ENCODE results near the gene NODAL. TPM values are rescaled to one million over a fixed set of nuclear protein-coding genes. Genes with fewer than 3 reads are reported as not detected.
A peak's percentile ranks its signal among the peaks of the same experiment; 100 is the strongest.

NODAL gene
- polyA plus RNA-seq, 4 donors = 0.04 to 0.16 TPM; not detected in 2

DNA sequence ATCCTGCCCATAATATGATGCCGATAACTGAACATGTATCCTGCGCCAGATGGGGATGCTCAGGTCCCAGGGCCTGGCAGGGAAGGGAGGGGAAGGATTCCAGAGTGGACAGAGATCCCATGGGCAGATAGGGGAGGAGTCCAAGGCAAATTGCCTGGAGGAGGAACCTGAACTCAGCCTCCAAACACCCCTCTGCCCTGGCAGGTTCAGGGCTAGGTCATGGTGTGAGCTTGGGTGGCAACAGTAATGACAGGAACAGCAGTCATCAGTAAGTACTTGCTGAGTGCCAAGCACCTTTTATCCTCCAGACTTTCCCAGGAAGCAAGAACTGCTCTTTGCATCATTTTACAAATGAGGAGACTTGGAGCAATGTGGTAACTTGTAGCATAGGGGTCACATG, 33.3 kb upstream of the NODAL start:
- WGBS, 3 donors = 92 to 95% (median 93%) methylated on average over 2 of the region's 2 CpGs
- FAIRE-seq = no peak
- no peak overlapping the region for H3K27ac ChIP-seq (ENCODE audit: low read depth in 1 of 3, low read length in 2 of 3)

DNA sequence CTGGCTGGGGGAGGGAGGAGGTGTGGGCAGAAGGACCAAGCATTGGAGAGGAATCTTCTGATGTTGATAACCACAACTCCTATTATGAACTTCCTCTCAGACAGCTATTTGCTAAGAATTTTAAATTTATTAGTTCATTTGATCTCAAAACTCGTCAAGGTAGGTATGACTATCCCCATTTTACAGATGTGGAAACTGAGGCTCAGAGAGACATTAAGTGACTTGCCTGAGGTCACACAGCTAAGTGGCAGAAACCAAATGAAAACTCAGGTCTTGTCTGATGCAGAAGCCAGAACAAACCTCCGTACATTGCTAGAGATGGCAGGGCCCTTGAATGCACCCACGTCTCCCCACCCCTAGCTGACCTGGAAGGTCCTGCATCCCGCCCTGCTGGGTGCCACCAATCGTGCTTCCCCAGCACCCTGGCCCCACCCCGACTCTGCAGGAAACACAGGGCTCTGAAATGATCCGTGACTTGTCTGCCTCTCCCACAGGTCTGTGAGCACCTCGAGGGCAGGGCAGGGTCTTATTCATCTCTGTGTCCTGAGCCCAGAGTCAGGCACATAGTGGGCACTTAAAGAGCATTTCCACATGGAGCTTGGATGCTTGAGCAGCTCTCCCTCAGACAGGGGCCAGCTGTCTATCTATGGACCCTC, 31.4 kb upstream of the NODAL start:
- no peaks in the 10 kb centered on the region for H3K36me3 ChIP-seq (ENCODE audit: control insufficient read depth in 3 of 3, insufficient read depth in 2 of 3, low read depth in 1 of 3, low read length in 3 of 3)
- DNase-seq (no peak), FAIRE-seq (no peak)
- H3K27ac ChIP-seq (ENCODE audit: low read depth in 1 of 3, low read length in 2 of 3) = no peak overlapping the region
- WGBS, 3 donors = 39 to 76% (median 46%) methylated on average over 8 of the region's 8 CpGs
- no peaks in the 10 kb centered on the region for H3K9me3 ChIP-seq (ENCODE audit: control insufficient read depth in 2 of 2, insufficient read depth in 1 of 2, low read depth in 1 of 2, low read length in 1 of 2)
- H3K4me3 ChIP-seq (ENCODE audit: low read depth in 1 of 3, low read length in 3 of 3) = no peak overlapping the region
- peaks cover 0 to 32% (median 0%) of the 10 kb centered on the region in 3 donors for H3K27me3 ChIP-seq (ENCODE audit: control insufficient read depth in 3 of 3, insufficient read depth in 3 of 3, low read length in 3 of 3)
- no peaks in the 10 kb centered on the region for H3K4me1 ChIP-seq (ENCODE audit: control insufficient read depth in 3 of 3, insufficient read depth in 2 of 3, low read depth in 1 of 3, low read length in 2 of 3)

More for the DNA sequence above, 33.3 kb upstream of the NODAL start:
- Histone ChIP-seq H3K27me3 (ENCODE audit: control insufficient read depth in 3 of 3, insufficient read depth in 3 of 3, low read length in 3 of 3) (peaks cover 0 to 32% (median 6%) of the 10 kb centered on the region in 3 donors), H3K36me3 (ENCODE audit: control insufficient read depth in 3 of 3, insufficient read depth in 2 of 3, low read depth in 1 of 3, low read length in 3 of 3) (no peaks in the 10 kb centered on the region), H3K4me3 (ENCODE audit: low read depth in 1 of 3, low read length in 3 of 3) (no peak overlapping the region), H3K4me1 (ENCODE audit: control insufficient read depth in 3 of 3, insufficient read depth in 2 of 3, low read depth in 1 of 3, low read length in 2 of 3) (peaks cover 0 to 9% (median 0%) of the 10 kb centered on the region in 3 donors), H3K9me3 (ENCODE audit: control insufficient read depth in 2 of 2, insufficient read depth in 1 of 2, low read depth in 1 of 2, low read length in 1 of 2) (no peaks in the 10 kb centered on the region)
- DNase-seq = no peak

DNA sequence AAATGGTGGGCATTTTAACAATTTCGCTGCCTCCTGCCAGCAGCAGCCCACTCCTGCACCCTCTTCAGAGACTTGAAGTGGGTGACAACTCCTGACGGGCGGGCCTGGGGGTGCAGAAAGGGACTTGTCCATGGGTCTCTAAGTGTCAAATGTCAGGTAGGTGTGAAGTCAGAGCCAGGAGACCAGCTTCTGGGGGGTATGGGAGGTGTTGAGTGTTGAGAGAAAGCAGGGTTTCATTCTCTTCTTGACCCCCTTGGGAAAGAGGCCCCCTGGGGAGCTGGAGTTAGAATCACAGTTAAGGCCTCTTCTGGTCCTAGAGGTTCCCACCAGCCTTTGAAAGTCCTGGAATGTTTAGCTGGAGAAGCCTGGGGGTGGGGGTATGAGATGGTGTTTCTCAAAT, 25.5 kb upstream of the NODAL start:
- peaks cover 0 to 17% (median 0%) of the 10 kb centered on the region in 3 donors for H3K27me3 ChIP-seq (ENCODE audit: control insufficient read depth in 3 of 3, insufficient read depth in 3 of 3, low read length in 3 of 3)
- no peak for DNase-seq
- H3K36me3 ChIP-seq (ENCODE audit: control insufficient read depth in 3 of 3, insufficient read depth in 2 of 3, low read depth in 1 of 3, low read length in 3 of 3) = no peaks in the 10 kb centered on the region
- H3K9me3 ChIP-seq (ENCODE audit: control insufficient read depth in 2 of 2, insufficient read depth in 1 of 2, low read depth in 1 of 2, low read length in 1 of 2) = no peaks in the 10 kb centered on the region
- H3K4me1 ChIP-seq (ENCODE audit: control insufficient read depth in 3 of 3, insufficient read depth in 2 of 3, low read depth in 1 of 3, low read length in 2 of 3) = no peaks in the 10 kb centered on the region
- no peak overlapping the region for H3K4me3 ChIP-seq (ENCODE audit: low read depth in 1 of 3, low read length in 3 of 3)
- FAIRE-seq = no peak
- WGBS, 3 donors = 76 to 94% (median 81%) methylated on average over 3 of the region's 3 CpGs
- no peak overlapping the region for H3K27ac ChIP-seq (ENCODE audit: low read depth in 1 of 3, low read length in 2 of 3)

DNA sequence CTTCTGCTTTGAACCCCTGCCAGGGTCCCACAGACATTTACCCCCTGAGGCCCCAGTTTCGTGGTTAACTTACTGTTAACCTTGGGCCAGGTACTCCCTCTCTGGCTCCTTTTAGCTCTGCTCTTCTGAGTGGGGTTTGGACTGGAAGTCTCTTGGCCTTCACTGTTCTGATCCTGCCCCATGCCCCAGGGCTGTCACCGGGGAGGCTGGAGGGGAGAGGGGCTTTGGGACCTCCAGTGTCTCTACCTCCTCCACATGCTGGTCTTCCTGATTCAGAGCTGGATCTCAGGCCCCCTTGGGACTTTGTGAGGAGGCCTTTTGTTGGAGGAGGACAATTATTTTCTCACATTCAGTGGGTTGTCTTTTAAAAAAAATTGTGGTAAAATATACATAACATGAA, 24.4 kb upstream of the NODAL start:
- DNase-seq (no peak), FAIRE-seq (no peak)
- 44 to 74% (median 73%) methylated on average over 2 of the region's 2 CpGs for WGBS, 3 donors
- no peak overlapping the region for H3K27ac ChIP-seq (ENCODE audit: low read depth in 1 of 3, low read length in 2 of 3)
- no peaks in the 10 kb centered on the region for H3K4me1 ChIP-seq (ENCODE audit: control insufficient read depth in 3 of 3, insufficient read depth in 2 of 3, low read depth in 1 of 3, low read length in 2 of 3)
- H3K36me3 ChIP-seq (ENCODE audit: control insufficient read depth in 3 of 3, insufficient read depth in 2 of 3, low read depth in 1 of 3, low read length in 3 of 3) = no peaks in the 10 kb centered on the region
- H3K4me3 ChIP-seq (ENCODE audit: low read depth in 1 of 3, low read length in 3 of 3) = no peak overlapping the region
- peaks cover 0 to 17% (median 0%) of the 10 kb centered on the region in 3 donors for H3K27me3 ChIP-seq (ENCODE audit: control insufficient read depth in 3 of 3, insufficient read depth in 3 of 3, low read length in 3 of 3)
- H3K9me3 ChIP-seq (ENCODE audit: control insufficient read depth in 2 of 2, insufficient read depth in 1 of 2, low read depth in 1 of 2, low read length in 1 of 2) = no peaks in the 10 kb centered on the region

DNA sequence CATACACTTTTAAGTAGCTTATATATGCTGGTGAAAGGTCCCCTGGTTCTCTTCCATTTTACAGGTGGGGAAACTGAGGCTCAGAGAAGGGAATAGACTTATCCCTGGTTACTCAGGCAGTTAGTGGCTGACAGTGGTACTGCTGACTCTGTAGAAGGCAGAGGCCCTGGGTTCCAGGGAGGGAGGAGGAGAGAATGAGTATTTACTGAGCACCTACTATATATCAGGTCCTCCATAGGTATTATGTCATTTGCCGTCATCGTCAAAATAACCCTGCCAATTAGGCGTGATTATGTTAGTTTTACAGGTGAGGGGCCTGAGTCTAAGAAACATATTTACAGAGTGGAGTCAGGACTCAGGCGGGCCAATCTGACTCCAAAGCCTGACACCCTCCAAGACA, 23.8 kb upstream of the NODAL start:
- no peak overlapping the region for H3K27ac ChIP-seq (ENCODE audit: low read depth in 1 of 3, low read length in 2 of 3)
- peaks cover 0 to 18% (median 0%) of the 10 kb centered on the region in 3 donors for H3K27me3 ChIP-seq (ENCODE audit: control insufficient read depth in 3 of 3, insufficient read depth in 3 of 3, low read length in 3 of 3)
- no peaks in the 10 kb centered on the region for H3K9me3 ChIP-seq (ENCODE audit: control insufficient read depth in 2 of 2, insufficient read depth in 1 of 2, low read depth in 1 of 2, low read length in 1 of 2)
- FAIRE-seq = no peak
- no peak overlapping the region for H3K4me3 ChIP-seq (ENCODE audit: low read depth in 1 of 3, low read length in 3 of 3)
- WGBS, 3 donors = 88 to 95% (median 92%) methylated on average over 4 of the region's 4 CpGs
- no peaks in the 10 kb centered on the region for H3K36me3 ChIP-seq (ENCODE audit: control insufficient read depth in 3 of 3, insufficient read depth in 2 of 3, low read depth in 1 of 3, low read length in 3 of 3)
- no peak for DNase-seq
- H3K4me1 ChIP-seq (ENCODE audit: control insufficient read depth in 3 of 3, insufficient read depth in 2 of 3, low read depth in 1 of 3, low read length in 2 of 3) = no peaks in the 10 kb centered on the region

DNA sequence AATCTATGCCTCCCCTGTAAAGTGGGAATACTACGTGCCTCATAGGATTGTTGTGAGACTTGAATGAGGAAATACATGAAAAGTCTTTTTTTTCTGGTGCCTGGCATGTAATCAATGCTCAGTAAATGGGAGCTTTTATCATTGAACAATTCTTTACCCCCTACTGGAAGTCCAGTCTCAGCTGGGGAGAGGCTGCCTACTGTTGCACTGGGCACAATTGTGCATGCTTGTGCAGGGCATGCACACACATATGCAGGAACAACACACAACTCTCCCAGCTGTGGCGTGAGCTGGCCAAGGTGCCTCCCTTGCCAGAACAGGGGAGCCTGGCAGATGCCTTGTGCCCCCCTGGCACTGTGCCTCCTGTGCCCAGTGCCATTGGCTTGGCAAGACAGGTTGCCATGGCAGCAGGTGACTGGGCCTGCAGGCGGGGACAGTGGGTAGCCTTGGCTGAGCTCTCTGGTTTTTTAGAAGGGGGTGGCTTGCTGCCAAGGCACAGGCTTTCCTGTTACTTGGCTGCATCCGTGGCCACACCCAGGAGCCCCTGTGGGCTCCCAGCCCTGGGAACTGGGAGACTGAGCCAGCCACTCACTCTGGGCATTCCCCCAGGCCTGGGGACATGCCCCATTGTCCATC, 21.0 kb upstream of the NODAL start:
- 28 to 39% (median 30%) methylated on average over 4 of the region's 4 CpGs for WGBS, 3 donors
- H3K27ac ChIP-seq (ENCODE audit: low read depth in 1 of 3, low read length in 2 of 3) = no peak overlapping the region
- no peak for DNase-seq

DNA sequence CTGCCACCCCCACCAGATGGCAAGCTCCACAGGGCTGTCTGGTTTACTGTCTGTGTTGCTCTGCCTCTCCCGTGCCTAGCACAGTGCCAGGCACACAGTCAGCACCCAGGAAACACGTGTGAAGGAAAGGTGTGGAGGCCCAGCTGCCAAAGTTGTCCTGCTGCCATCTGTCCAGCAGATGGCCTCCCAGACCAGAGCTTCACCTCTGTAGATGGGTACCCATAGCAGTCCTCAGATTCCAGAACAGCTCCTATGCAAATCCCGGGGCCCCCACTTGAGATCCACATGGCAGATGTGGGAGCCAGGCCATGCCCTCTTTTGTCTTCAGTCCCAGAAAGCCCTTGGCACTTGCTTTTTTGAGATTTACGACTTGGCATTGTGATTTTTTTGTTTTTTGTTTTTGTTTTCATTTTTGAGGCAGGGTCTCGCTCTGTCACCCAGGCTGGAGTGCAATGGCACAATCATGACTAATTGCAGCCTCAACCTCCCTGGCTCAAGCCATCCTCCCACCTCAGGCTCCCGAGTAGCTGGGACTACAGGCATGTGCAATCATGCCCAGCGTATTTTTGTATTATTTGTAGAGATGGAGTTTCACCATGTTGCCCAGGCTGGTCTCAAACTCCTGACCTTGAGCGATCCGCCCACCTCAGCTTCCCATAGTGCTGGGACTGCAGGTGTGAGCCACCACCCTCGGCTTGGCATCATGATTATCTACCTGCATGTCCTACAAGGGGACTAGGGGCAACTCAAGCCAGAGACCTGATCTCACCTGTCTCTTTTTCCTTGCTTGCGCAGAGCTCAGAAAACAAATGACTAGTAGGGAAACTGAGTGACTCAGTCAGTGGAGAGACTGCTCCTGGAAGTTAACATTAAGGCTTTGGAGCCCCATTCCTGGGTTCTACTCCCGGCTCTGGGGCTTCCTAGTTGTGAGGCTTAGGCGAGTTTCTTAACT, 20.2 kb upstream of the NODAL start:
- Histone ChIP-seq H3K27ac (ENCODE audit: low read depth in 1 of 3, low read length in 2 of 3) (no peak overlapping the region), H3K36me3 (ENCODE audit: control insufficient read depth in 3 of 3, insufficient read depth in 2 of 3, low read depth in 1 of 3, low read length in 3 of 3) (no peaks in the 10 kb centered on the region), H3K4me1 (ENCODE audit: control insufficient read depth in 3 of 3, insufficient read depth in 2 of 3, low read depth in 1 of 3, low read length in 2 of 3) (peaks cover 0 to 6% (median 2%) of the 10 kb centered on the region in 3 donors), H3K27me3 (ENCODE audit: control insufficient read depth in 3 of 3, insufficient read depth in 3 of 3, low read length in 3 of 3) (peaks cover 3 to 39% (median 6%) of the 10 kb centered on the region in 3 donors), H3K9me3 (ENCODE audit: control insufficient read depth in 2 of 2, insufficient read depth in 1 of 2, low read depth in 1 of 2, low read length in 1 of 2) (no peaks in the 10 kb centered on the region), H3K4me3 (ENCODE audit: low read depth in 1 of 3, low read length in 3 of 3) (no peak overlapping the region)
- WGBS, 3 donors = 49 to 56% (median 50%) methylated on average over 13 of the region's 13 CpGs
- FAIRE-seq (no peak), DNase-seq (peak; percentile 48 to 63)

More for the DNA sequence above, 21.0 kb upstream of the NODAL start:
- Histone ChIP-seq H3K36me3 (ENCODE audit: control insufficient read depth in 3 of 3, insufficient read depth in 2 of 3, low read depth in 1 of 3, low read length in 3 of 3) (no peaks in the 10 kb centered on the region), H3K4me3 (ENCODE audit: low read depth in 1 of 3, low read length in 3 of 3) (no peak overlapping the region), H3K4me1 (ENCODE audit: control insufficient read depth in 3 of 3, insufficient read depth in 2 of 3, low read depth in 1 of 3, low read length in 2 of 3) (peaks cover 0 to 6% (median 2%) of the 10 kb centered on the region in 3 donors), H3K9me3 (ENCODE audit: control insufficient read depth in 2 of 2, insufficient read depth in 1 of 2, low read depth in 1 of 2, low read length in 1 of 2) (no peaks in the 10 kb centered on the region), H3K27me3 (ENCODE audit: control insufficient read depth in 3 of 3, insufficient read depth in 3 of 3, low read length in 3 of 3) (peaks cover 3 to 35% (median 6%) of the 10 kb centered on the region in 3 donors)
- FAIRE-seq = no peak

DNA sequence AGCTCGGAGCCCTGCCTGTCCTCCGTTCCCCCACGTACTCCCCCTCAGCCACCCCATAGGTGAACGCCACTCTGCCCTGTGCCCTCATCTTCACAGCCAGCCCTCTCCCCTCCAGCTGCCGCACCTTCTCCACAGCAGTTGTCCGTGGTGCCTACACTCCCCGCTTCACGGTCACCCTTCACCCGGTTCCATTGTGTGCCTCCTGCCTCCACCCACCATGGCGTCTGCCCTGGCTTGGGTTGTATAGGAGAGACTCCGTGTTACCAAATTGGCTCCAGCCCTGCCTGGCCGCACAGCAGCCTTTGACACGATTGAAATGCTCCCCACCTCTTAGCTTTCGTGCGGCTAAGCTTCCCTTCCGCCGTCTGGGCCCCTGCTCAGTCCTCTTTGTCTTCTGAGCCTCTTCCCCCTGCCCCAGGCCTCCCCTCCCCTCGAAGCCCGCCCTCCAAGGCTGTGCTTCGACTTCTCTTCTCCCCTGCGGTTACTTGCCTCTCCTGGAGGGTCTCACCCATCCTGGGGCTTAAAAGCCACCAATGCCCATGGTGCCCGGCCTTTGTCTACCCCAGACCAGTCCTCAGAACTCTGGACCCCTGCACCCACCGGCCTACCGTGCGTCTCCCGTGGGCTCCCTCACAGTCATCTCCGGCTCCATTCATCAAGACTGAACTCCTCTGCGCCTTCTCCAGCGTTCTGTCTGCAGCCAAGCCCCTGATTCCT, 18.5 kb upstream of the NODAL start:
- H3K9me3 ChIP-seq (ENCODE audit: control insufficient read depth in 2 of 2, insufficient read depth in 1 of 2, low read depth in 1 of 2, low read length in 1 of 2) = no peaks in the 10 kb centered on the region
- H3K4me1 ChIP-seq (ENCODE audit: control insufficient read depth in 3 of 3, insufficient read depth in 2 of 3, low read depth in 1 of 3, low read length in 2 of 3) = peaks cover 0 to 6% (median 2%) of the 10 kb centered on the region in 3 donors
- H3K4me3 ChIP-seq (ENCODE audit: low read depth in 1 of 3, low read length in 3 of 3) = no peak overlapping the region
- DNase-seq (no peak), FAIRE-seq (no peak)
- H3K36me3 ChIP-seq (ENCODE audit: control insufficient read depth in 3 of 3, insufficient read depth in 2 of 3, low read depth in 1 of 3, low read length in 3 of 3) = no peaks in the 10 kb centered on the region
- H3K27me3 ChIP-seq (ENCODE audit: control insufficient read depth in 3 of 3, insufficient read depth in 3 of 3, low read length in 3 of 3) = peaks cover 3 to 51% (median 6%) of the 10 kb centered on the region in 3 donors
- WGBS, 3 donors = 71 to 78% (median 74%) methylated on average over 29 of the region's 29 CpGs
- no peak overlapping the region for H3K27ac ChIP-seq (ENCODE audit: low read depth in 1 of 3, low read length in 2 of 3)
